KOPT-K1 (cell line): ENCODE results near the gene PARP9.
"Not testable (repeated sequence)": the region's sequence is repeated elsewhere in the genome, so short reads cannot be mapped to it uniquely, and the experiment has no call there.

Source experiments
- H3K27ac ChIP-seq: fragments of 200-600 bp; sonication (generic); 2 replicates; pipeline ENCODE4 v1.5.1; 2016; ENCODE audit warnings: antibody characterized with exemption, mild to moderate bottlenecking, low read depth, low read length; ENCODE audit not compliant: poor library complexity, severe bottlenecking
- H3K36me3 ChIP-seq: fragments of 200-600 bp; sonication (generic); 2 replicates; pipeline ENCODE4 v1.5.1; 2017; ENCODE audit warnings: antibody characterized with exemption, mild to moderate bottlenecking, low read length, moderate library complexity; ENCODE audit not compliant: insufficient read depth
- H3K9me3 ChIP-seq: fragments of 200-600 bp; sonication (generic); 2 replicates; pipeline ENCODE4 v1.5.1; 2017; ENCODE audit warnings: antibody characterized with exemption, low read length, mild to moderate bottlenecking; ENCODE audit not compliant: insufficient read depth, poor library complexity, severe bottlenecking

The PARP9 gene

GRCh38 chr3:122515870-122516269 is 48.2 kb downstream of the PARP9 start:
- H3K27ac ChIP-seq: no peak overlapping the region
- H3K36me3 ChIP-seq: no peaks in the 10 kb centered on the region
- no peaks in the 10 kb centered on the region for H3K9me3 ChIP-seq

- Histone ChIP-seq H3K36me3 (no peaks in the 10 kb centered on the region), H3K9me3 (no peaks in the 10 kb centered on the region), H3K27ac (peak overlapping the region; percentile 86)
Observed at GRCh38 chr3:122515020-122515468, 49.1 kb downstream of the PARP9 start.

GRCh38 chr3:122514123-122515019 is 49.7 kb downstream of the PARP9 start, which contains the start of gene KPNA1:
Gene KPNA1, minus strand, starts transcription at chr3:122514939. Its CDS starts 18,374 bp downstream, at chr3:122496565.
- H3K27ac ChIP-seq: peak within 1 kb of the TSS; percentile 86
- no peaks in the 10 kb centered on the region for H3K36me3 ChIP-seq
- no peaks in the 10 kb centered on the region for H3K9me3 ChIP-seq

GRCh38 chr3:122513386-122514122 is 50.5 kb downstream of the PARP9 start:
- peak overlapping the region; percentile 86 for H3K27ac ChIP-seq
- H3K9me3 ChIP-seq: no peaks in the 10 kb centered on the region
- no peaks in the 10 kb centered on the region for H3K36me3 ChIP-seq

GRCh38 chr3:122512284-122512683 is 51.8 kb downstream of the PARP9 start:
- no peak overlapping the region for H3K27ac ChIP-seq
- no peaks in the 10 kb centered on the region for H3K9me3 ChIP-seq
- no peaks in the 10 kb centered on the region for H3K36me3 ChIP-seq

GRCh38 chr3:122510878-122511535 is 53.1 kb downstream of the PARP9 start:
- no peaks in the 10 kb centered on the region for H3K9me3 ChIP-seq
- no peaks in the 10 kb centered on the region for H3K36me3 ChIP-seq
- H3K27ac ChIP-seq: no peak overlapping the region

- not testable (repeated sequence) for H3K9me3 ChIP-seq, H3K27ac ChIP-seq, H3K36me3 ChIP-seq
Observed at GRCh38 chr3:122508944-122509343, 55.2 kb downstream of the PARP9 start.

GRCh38 chr3:122508135-122508914 is 55.8 kb downstream of the PARP9 start:
- H3K9me3 ChIP-seq: no peaks in the 10 kb centered on the region
- H3K27ac ChIP-seq: no peak overlapping the region
- H3K36me3 ChIP-seq: no peaks in the 10 kb centered on the region

- H3K27ac ChIP-seq: no peak overlapping the region
- H3K36me3 ChIP-seq: no peaks in the 10 kb centered on the region; the same call in 1 of the 2 replicates
- no peaks in the 10 kb centered on the region for H3K9me3 ChIP-seq
Observed at GRCh38 chr3:122506450-122506849, 57.6 kb downstream of the PARP9 start.

GRCh38 chr3:122505676-122506075 is 58.4 kb downstream of the PARP9 start:
- no peaks in the 10 kb centered on the region; the same call in 1 of the 2 replicates for H3K36me3 ChIP-seq
- H3K9me3 ChIP-seq: no peaks in the 10 kb centered on the region
- H3K27ac ChIP-seq: no peak overlapping the region

- Histone ChIP-seq H3K9me3 (no peaks in the 10 kb centered on the region), H3K27ac (no peak overlapping the region), H3K36me3 (no peaks in the 10 kb centered on the region; the same call in 1 of the 2 replicates)
Observed at GRCh38 chr3:122502941-122503340, 61.2 kb downstream of the PARP9 start.

GRCh38 chr3:122502139-122502538 is 62.0 kb downstream of the PARP9 start:
- H3K27ac ChIP-seq: no peak overlapping the region
- no peaks in the 10 kb centered on the region for H3K9me3 ChIP-seq
- H3K36me3 ChIP-seq: no peaks in the 10 kb centered on the region; the same call in 1 of the 2 replicates

- H3K9me3 ChIP-seq, H3K27ac ChIP-seq, H3K36me3 ChIP-seq: not testable (repeated sequence)
Observed at GRCh38 chr3:122500964-122501363, 63.1 kb downstream of the PARP9 start.

- Histone ChIP-seq H3K9me3 (no peaks in the 10 kb centered on the region), H3K36me3 (peaks cover 37% of the 10 kb centered on the region), H3K27ac (no peak overlapping the region)
Observed at GRCh38 chr3:122498152-122498551, 65.9 kb downstream of the PARP9 start.
